ENCODE results near the gene KRTAP4-1. TPM values are rescaled to one million over a fixed set of nuclear protein-coding genes. Genes with fewer than 3 reads are reported as not detected.

KRTAP4-1 gene
- total and polyA plus RNA-seq, 11 donors = not detected

DNA sequence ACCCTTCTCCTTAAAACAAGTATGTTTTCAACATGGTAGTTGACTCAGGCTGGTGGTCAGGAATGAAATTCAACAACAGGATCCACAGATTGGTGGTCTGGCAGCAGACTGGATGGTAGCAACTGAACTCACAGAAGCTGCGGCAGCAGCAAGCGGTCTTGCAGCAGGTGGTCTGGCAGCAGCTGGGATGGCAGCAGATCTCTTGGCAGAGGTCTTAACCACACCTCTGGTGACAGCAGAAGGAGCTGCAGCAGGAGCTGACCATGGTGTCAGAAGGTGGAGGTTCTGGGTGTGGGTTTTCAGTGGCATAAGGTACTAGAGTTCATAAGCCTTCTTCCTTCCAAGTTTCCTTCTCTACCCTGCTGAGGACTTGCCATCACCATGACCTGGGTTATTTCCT lies 2.2 kb upstream of the KRTAP4-1 start:
- intact Hi-C loops (cut with DNase I) = no loop called here
- no peak overlapping the region for H3K27ac ChIP-seq
- TF ChIP-seq POLR2A (IDR thresholded peaks at IDR 0.05) = no peak
- TF ChIP-seq, protein P1, sequence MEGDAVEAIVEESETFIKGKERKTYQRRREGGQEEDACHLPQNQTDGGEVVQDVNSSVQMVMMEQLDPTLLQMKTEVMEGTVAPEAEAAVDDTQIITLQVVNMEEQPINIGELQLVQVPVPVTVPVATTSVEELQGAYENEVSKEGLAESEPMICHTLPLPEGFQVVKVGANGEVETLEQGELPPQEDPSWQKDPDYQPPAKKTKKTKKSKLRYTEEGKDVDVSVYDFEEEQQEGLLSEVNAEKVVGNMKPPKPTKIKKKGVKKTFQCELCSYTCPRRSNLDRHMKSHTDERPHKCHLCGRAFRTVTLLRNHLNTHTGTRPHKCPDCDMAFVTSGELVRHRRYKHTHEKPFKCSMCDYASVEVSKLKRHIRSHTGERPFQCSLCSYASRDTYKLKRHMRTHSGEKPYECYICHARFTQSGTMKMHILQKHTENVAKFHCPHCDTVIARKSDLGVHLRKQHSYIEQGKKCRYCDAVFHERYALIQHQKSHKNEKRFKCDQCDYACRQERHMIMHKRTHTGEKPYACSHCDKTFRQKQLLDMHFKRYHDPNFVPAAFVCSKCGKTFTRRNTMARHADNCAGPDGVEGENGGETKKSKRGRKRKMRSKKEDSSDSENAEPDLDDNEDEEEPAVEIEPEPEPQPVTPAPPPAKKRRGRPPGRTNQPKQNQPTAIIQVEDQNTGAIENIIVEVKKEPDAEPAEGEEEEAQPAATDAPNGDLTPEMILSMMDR (IDR thresholded peaks at IDR 0.05) = no peak
- 75 to 95% (median 83%) methylated on average over 2 of the region's 2 CpGs for WGBS, 4 donors
- no peak overlapping the region for H3K4me3 ChIP-seq
- H3K4me1 ChIP-seq = no peaks in the 10 kb centered on the region
- H3K9me3 ChIP-seq = peaks cover 0 to 7% (median 0%) of the 10 kb centered on the region in 12 donors
- no peak for ATAC-seq
- H3K36me3 ChIP-seq = no peaks in the 10 kb centered on the region
- H3K27me3 ChIP-seq = peaks cover 0 to 26% (median 0%) of the 10 kb centered on the region in 9 donors
- no peak for DNase-seq

DNA sequence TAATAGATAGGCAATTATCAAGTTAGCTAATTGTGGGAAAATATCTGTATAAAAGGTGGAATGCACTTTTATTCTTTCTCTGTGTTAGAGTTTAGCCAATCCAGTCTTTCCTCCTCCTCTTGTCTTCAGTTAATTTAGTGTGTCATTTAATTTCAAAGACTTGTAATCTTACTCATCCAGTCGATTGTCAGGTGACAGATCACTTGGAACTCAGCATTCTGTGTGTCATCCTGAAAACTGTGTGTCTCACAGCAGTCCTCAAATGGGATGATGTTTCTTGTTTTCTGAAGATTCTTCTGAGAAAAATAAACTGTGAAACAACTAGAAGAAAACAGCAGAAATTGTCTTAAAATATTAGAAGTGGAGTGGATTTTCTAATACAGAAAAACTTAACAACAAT lies 290 bp upstream of the KRTAP4-1 start:
- H3K27ac ChIP-seq = no peak overlapping the region
- WGBS, 4 donors = 39 to 49% (median 48%) methylated on average over 1 of the region's 1 CpG
- no peak overlapping the region for H3K4me3 ChIP-seq
- TF ChIP-seq, protein P1 (IDR thresholded peaks at IDR 0.05) = no peak
- no peak for TF ChIP-seq POLR2A (IDR thresholded peaks at IDR 0.05)
- H3K36me3 ChIP-seq = no peaks in the 10 kb centered on the region
- H3K9me3 ChIP-seq = peaks cover 0 to 7% (median 0%) of the 10 kb centered on the region in 12 donors
- intact Hi-C loops (cut with DNase I) = no loop called here
- no peak for DNase-seq
- no peaks in the 10 kb centered on the region for H3K4me1 ChIP-seq
- ATAC-seq = no peak
- peaks cover 0 to 20% (median 0%) of the 10 kb centered on the region in 9 donors for H3K27me3 ChIP-seq

DNA sequence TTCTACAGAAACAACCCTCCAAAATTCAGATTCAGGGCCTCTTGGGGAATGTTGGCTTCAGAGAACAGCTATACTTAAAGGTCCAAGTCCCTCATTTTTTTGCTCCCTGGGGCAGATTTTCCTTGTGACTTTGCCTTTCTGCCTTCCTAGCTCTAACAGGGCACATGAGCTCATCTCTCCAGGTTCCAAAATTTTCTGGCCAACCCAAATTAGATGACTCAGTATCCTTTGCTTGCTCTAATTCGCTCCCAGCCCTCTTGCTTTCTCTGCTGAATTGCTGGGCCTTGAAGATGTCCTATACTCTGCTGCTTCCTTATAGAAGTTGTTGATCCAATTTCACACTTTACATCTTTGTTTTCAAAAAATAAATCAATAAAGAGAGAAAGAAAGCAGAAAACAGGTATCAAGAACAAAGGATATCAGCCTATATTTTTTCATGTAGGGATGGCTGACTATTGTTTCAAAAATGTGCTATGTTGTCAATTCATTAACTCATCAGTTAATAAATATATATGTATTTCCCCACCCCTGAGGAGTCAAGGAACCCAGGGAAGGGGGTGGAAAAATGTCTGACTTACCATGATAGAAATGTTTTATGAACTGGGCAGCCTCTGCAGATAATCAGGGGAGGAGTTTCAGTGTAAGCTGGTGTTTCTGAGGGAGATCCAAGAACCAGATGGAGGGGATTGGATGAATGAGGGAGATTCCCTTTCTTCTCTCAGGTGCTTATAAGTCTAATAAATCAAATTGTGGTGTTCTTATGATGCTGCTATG lies 5.7 kb downstream of the KRTAP4-1 start:
- Histone ChIP-seq H3K9me3 (no peaks in the 10 kb centered on the region), H3K4me1 (no peaks in the 10 kb centered on the region), H3K4me3 (no peak overlapping the region), H3K27ac (no peak overlapping the region), H3K36me3 (no peaks in the 10 kb centered on the region), H3K27me3 (peaks cover 0 to 17% (median 0%) of the 10 kb centered on the region in 9 donors)
- WGBS, 4 donors = 72 to 82% (median 78%) methylated on average over 1 of the region's 1 CpG
- TF ChIP-seq, protein P1 (IDR thresholded peaks at IDR 0.05) = no peak
- no peak for TF ChIP-seq POLR2A (IDR thresholded peaks at IDR 0.05)
- intact Hi-C loops (cut with DNase I) = no loop called here
- ATAC-seq (no peak), DNase-seq (no peak)

DNA sequence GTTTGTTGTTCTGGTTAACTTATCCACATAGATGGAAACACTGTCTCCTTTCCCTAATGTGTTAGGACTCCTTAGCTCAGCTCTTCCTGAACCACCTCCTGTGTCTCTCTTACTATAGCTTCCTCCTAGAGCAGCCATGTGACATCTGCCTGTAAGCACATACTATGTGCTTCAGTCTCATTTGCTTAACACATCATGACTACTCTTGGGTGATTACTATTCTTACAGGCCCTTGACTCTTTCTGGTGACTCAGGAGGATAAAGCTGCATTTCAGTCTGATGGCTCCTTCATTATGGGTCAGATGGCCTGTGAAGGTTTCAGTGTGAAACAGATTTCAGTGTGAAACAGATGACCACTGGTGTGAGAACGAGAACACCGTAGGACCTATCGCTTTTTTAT lies 6.4 kb downstream of the KRTAP4-1 start:
- Histone ChIP-seq H3K27ac (no peak overlapping the region), H3K36me3 (no peaks in the 10 kb centered on the region), H3K4me1 (no peaks in the 10 kb centered on the region), H3K4me3 (no peak overlapping the region), H3K9me3 (no peaks in the 10 kb centered on the region), H3K27me3 (peaks cover 0 to 11% (median 0%) of the 10 kb centered on the region in 9 donors)
- ATAC-seq (no peak), DNase-seq (no peak)
- TF ChIP-seq, protein P1 (IDR thresholded peaks at IDR 0.05) = no peak
- no peak for TF ChIP-seq POLR2A (IDR thresholded peaks at IDR 0.05)
- intact Hi-C loops (cut with DNase I) = no loop called here
- 83 to 95% (median 86%) methylated on average over 3 of the region's 3 CpGs for WGBS, 4 donors

Measured in heart left ventricle (tissue), 16 donors.